Measurements from ENCODE around the gene CIBAR2.

The CIBAR2 gene

DNA sequence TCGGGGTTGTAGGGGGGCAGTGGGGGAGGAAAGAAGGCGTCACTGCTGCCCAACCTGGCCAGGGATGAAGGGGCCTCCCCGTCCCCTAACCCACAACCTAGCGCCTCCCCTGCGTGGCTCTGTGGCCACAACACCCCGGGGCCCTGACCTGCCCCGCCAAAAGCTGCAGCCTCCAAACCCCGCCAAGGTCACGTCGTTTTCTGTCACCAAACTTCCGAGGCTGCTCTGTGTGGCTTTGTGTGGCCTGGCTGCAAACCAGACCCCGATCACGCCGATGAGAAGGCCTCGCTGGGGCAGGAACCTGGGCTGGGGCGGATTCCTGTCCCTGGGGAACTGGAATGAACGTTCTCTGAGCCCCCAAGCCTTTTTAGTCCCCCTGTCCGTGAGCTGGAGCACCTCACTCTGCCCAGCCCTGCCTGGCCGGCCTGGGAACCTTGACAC lies 30.5 kb upstream of the CIBAR2 start:
- peak overlapping the region; percentile 15 for H2BK12ac ChIP-seq (ENCODE audit: low read length)
- H3K23ac ChIP-seq (ENCODE audit: low read length) = no peak overlapping the region
- H3K4me2 ChIP-seq (ENCODE audit: low read length) = no peak overlapping the region
- H2AK5ac ChIP-seq (ENCODE audit: low read length) = no peak overlapping the region
- no peak overlapping the region for H3K27ac ChIP-seq (ENCODE audit: low read depth, low read length)
- H3K27me3 ChIP-seq (ENCODE audit: insufficient read depth, low read length) = no peaks in the 10 kb centered on the region
- no peak overlapping the region for H4K8ac ChIP-seq (ENCODE audit: low read depth, low read length)
- H3K4ac ChIP-seq (ENCODE audit: low read depth, low read length) = no peak overlapping the region
- no peak overlapping the region for H2AFZ ChIP-seq (ENCODE audit: insufficient read depth, low read length, poor library complexity)
- H3K79me2 ChIP-seq (ENCODE audit: control insufficient read depth, insufficient read depth, low read length, poor library complexity) = no peaks in the 10 kb centered on the region
- H2BK120ac ChIP-seq (ENCODE audit: insufficient read depth, low read length, poor library complexity) = no peak overlapping the region
- H3K9me3 ChIP-seq (ENCODE audit: insufficient read depth, low read depth, low read length) = no peaks in the 10 kb centered on the region
- H4K12ac ChIP-seq (ENCODE audit: low read depth, low read length) = no peak overlapping the region
- no peaks in the 10 kb centered on the region for H3K36me3 ChIP-seq (ENCODE audit: control insufficient read depth in 1 of 2, insufficient read depth in 2 of 2, low read length in 2 of 2)
- WGBS (ENCODE audit: extremely low coverage, insufficient coverage, insufficient read length) = no CpG with 5 or more reads among the region's 19 CpGs
- H3K9ac ChIP-seq (ENCODE audit: low read length) = no peak overlapping the region
- no peak overlapping the region for H3K18ac ChIP-seq (ENCODE audit: low read length)
- peaks cover 25% of the 10 kb centered on the region in 2 experiments for H3K4me1 ChIP-seq (ENCODE audit: control insufficient read depth in 1 of 2, insufficient read depth in 2 of 2, low read length in 2 of 2)
- H2BK5ac ChIP-seq (ENCODE audit: low read depth, low read length, poor library complexity) = no peak overlapping the region
- peaks cover 11% of the 10 kb centered on the region for H3K79me1 ChIP-seq (ENCODE audit: low read length)
- H4K91ac ChIP-seq (ENCODE audit: low read depth, low read length) = peak overlapping the region; percentile 1
- no peak overlapping the region for H3K14ac ChIP-seq (ENCODE audit: low read length)
- no peak overlapping the region for H3K4me3 ChIP-seq (ENCODE audit: low read depth, low read length)
- DNase-seq = no peak

DNA sequence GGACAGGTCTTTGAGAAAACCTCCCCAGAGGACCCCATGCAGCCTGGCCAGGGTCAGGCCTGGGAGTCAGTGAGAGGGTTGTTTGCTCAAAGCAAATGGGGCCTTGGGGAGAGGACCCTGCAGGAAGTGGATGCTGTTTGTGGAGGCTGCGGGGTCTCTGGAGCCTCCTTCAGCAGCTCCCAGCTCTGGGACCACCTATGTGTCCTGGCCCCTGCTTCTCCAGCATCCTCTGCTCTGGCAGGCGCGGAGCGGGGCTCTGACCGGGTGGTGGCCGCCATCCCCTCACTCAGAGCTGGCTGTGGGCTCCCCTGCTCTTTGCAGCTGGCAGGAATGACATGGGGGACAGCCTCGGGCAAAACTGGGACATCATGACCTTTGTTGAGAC lies 29.8 kb upstream of the CIBAR2 start:
- Histone ChIP-seq H3K79me1 (ENCODE audit: low read length) (peaks cover 11% of the 10 kb centered on the region), H3K14ac (ENCODE audit: low read length) (no peak overlapping the region), H3K4me2 (ENCODE audit: low read length) (no peak overlapping the region), H2BK5ac (ENCODE audit: low read depth, low read length, poor library complexity) (no peak overlapping the region), H3K23ac (ENCODE audit: low read length) (no peak overlapping the region), H3K27ac (ENCODE audit: low read depth, low read length) (no peak overlapping the region), H3K4ac (ENCODE audit: low read depth, low read length) (no peak overlapping the region), H2BK120ac (ENCODE audit: insufficient read depth, low read length, poor library complexity) (no peak overlapping the region), H3K79me2 (ENCODE audit: control insufficient read depth, insufficient read depth, low read length, poor library complexity) (no peaks in the 10 kb centered on the region), H4K91ac (ENCODE audit: low read depth, low read length) (no peak overlapping the region), H3K36me3 (ENCODE audit: control insufficient read depth in 1 of 2, insufficient read depth in 2 of 2, low read length in 2 of 2) (no peaks in the 10 kb centered on the region), H3K9me3 (ENCODE audit: insufficient read depth, low read depth, low read length) (no peaks in the 10 kb centered on the region), H2AFZ (ENCODE audit: insufficient read depth, low read length, poor library complexity) (no peak overlapping the region), H3K9ac (ENCODE audit: low read length) (no peak overlapping the region), H4K8ac (ENCODE audit: low read depth, low read length) (no peak overlapping the region), H4K12ac (ENCODE audit: low read depth, low read length) (no peak overlapping the region), H2BK12ac (ENCODE audit: low read length) (no peak overlapping the region), H3K4me3 (ENCODE audit: low read depth, low read length) (no peak overlapping the region), H3K4me1 (ENCODE audit: control insufficient read depth in 1 of 2, insufficient read depth in 2 of 2, low read length in 2 of 2) (peaks cover 26% of the 10 kb centered on the region in 2 experiments), H3K27me3 (ENCODE audit: insufficient read depth, low read length) (no peaks in the 10 kb centered on the region), H3K18ac (ENCODE audit: low read length) (no peak overlapping the region), H2AK5ac (ENCODE audit: low read length) (no peak overlapping the region)
- WGBS (ENCODE audit: extremely low coverage, insufficient coverage, insufficient read length) = no CpG with 5 or more reads among the region's 7 CpGs
- no peak for DNase-seq

DNA sequence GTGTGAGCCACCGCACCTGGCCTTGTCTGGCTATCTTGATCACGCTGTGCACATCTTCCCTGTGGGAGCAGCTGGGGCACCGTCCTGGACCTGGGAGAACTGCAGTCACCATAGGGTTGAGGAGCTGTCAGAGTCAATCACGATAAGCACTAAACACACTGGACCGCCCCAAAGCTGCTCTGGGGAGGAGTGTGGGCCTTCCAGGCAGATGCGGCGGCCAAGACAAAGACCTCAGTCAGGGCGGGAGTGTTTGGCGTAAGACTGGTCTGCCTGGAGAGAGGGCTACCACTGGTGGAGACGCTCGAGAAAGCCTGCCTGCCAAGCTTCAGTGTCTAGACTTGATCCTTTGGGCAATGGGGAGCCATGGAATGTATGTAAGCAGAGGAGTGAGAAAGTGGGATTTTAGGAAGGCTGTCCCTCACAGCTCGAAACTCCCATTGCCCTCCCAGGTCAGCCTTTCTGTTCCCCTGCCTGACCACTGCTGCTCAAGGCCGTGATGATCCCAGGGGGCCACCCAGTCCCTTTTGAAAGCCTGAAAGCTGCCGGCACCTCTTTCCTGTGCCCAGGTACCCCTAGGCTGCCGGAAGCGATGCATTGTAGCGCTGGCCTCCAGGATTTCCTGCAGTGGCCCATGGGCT lies 29.3 kb upstream of the CIBAR2 start:
- Histone ChIP-seq H2AK5ac (ENCODE audit: low read length) (no peak overlapping the region), H2BK5ac (ENCODE audit: low read depth, low read length, poor library complexity) (no peak overlapping the region), H3K79me2 (ENCODE audit: control insufficient read depth, insufficient read depth, low read length, poor library complexity) (no peaks in the 10 kb centered on the region), H3K27me3 (ENCODE audit: insufficient read depth, low read length) (no peaks in the 10 kb centered on the region), H4K12ac (ENCODE audit: low read depth, low read length) (no peak overlapping the region), H3K14ac (ENCODE audit: low read length) (no peak overlapping the region), H3K4me1 (ENCODE audit: control insufficient read depth in 1 of 2, insufficient read depth in 2 of 2, low read length in 2 of 2) (peaks cover 23% of the 10 kb centered on the region in 2 experiments), H3K36me3 (ENCODE audit: control insufficient read depth in 1 of 2, insufficient read depth in 2 of 2, low read length in 2 of 2) (no peaks in the 10 kb centered on the region), H3K27ac (ENCODE audit: low read depth, low read length) (no peak overlapping the region), H3K23ac (ENCODE audit: low read length) (no peak overlapping the region), H2AFZ (ENCODE audit: insufficient read depth, low read length, poor library complexity) (no peak overlapping the region), H3K4ac (ENCODE audit: low read depth, low read length) (no peak overlapping the region), H4K91ac (ENCODE audit: low read depth, low read length) (no peak overlapping the region), H2BK120ac (ENCODE audit: insufficient read depth, low read length, poor library complexity) (no peak overlapping the region), H3K4me3 (ENCODE audit: low read depth, low read length) (no peak overlapping the region), H2BK12ac (ENCODE audit: low read length) (no peak overlapping the region), H4K8ac (ENCODE audit: low read depth, low read length) (no peak overlapping the region), H3K4me2 (ENCODE audit: low read length) (no peak overlapping the region), H3K9me3 (ENCODE audit: insufficient read depth, low read depth, low read length) (no peaks in the 10 kb centered on the region), H3K79me1 (ENCODE audit: low read length) (peaks cover 11% of the 10 kb centered on the region), H3K9ac (ENCODE audit: low read length) (no peak overlapping the region), H3K18ac (ENCODE audit: low read length) (no peak overlapping the region)
- DNase-seq = no peak
- no CpG with 5 or more reads among the region's 17 CpGs for WGBS (ENCODE audit: extremely low coverage, insufficient coverage, insufficient read length)

DNA sequence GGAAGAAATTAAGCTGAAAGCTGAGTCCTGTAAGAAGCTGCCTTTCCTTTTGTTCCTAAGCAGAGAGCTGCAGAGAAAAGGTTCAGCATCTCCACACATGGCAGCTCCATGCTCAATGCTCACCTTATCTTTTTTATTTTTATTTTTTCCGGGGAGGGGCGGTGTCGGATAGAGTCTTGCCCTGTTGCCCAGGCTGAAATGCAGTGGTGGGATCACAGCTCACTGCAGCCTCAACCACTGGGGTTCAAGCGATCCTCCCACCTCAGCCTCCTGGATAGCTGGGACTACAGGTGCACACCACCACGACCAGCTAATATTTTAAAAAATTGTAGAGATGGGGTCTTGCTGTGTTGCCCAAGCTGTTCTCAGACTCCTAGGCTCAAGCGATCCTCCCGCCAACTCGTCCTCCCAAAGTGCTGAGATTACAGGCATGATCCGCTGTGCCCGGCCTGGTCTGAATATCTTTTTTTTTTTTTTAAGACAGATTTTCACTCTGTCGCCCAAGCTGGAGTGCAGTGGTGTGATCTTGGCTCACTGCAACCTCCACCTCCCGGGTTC lies 28.3 kb upstream of the CIBAR2 start:
- H3K36me3 ChIP-seq (ENCODE audit: control insufficient read depth in 1 of 2, insufficient read depth in 2 of 2, low read length in 2 of 2) = no peaks in the 10 kb centered on the region
- H2AK5ac ChIP-seq (ENCODE audit: low read length) = no peak overlapping the region
- no peak overlapping the region for H3K27ac ChIP-seq (ENCODE audit: low read depth, low read length)
- no peak overlapping the region for H4K12ac ChIP-seq (ENCODE audit: low read depth, low read length)
- no peak overlapping the region for H3K14ac ChIP-seq (ENCODE audit: low read length)
- H3K79me1 ChIP-seq (ENCODE audit: low read length) = peaks cover 11% of the 10 kb centered on the region
- H3K4me3 ChIP-seq (ENCODE audit: low read depth, low read length) = no peak overlapping the region
- no peak overlapping the region for H4K91ac ChIP-seq (ENCODE audit: low read depth, low read length)
- H2BK120ac ChIP-seq (ENCODE audit: insufficient read depth, low read length, poor library complexity) = no peak overlapping the region
- no peak overlapping the region for H3K4me2 ChIP-seq (ENCODE audit: low read length)
- H2BK5ac ChIP-seq (ENCODE audit: low read depth, low read length, poor library complexity) = no peak overlapping the region
- no peak overlapping the region for H3K9ac ChIP-seq (ENCODE audit: low read length)
- no peak overlapping the region for H3K23ac ChIP-seq (ENCODE audit: low read length)
- no peak overlapping the region for H2AFZ ChIP-seq (ENCODE audit: insufficient read depth, low read length, poor library complexity)
- DNase-seq = no peak
- peaks cover 21 to 26% of the 10 kb centered on the region in 2 experiments for H3K4me1 ChIP-seq (ENCODE audit: control insufficient read depth in 1 of 2, insufficient read depth in 2 of 2, low read length in 2 of 2)
- no peaks in the 10 kb centered on the region for H3K27me3 ChIP-seq (ENCODE audit: insufficient read depth, low read length)
- H4K8ac ChIP-seq (ENCODE audit: low read depth, low read length) = no peak overlapping the region
- no peaks in the 10 kb centered on the region for H3K79me2 ChIP-seq (ENCODE audit: control insufficient read depth, insufficient read depth, low read length, poor library complexity)
- no peak overlapping the region for H3K4ac ChIP-seq (ENCODE audit: low read depth, low read length)
- no peaks in the 10 kb centered on the region for H3K9me3 ChIP-seq (ENCODE audit: insufficient read depth, low read depth, low read length)
- no peak overlapping the region for H3K18ac ChIP-seq (ENCODE audit: low read length)
- H2BK12ac ChIP-seq (ENCODE audit: low read length) = no peak overlapping the region
- no CpG with 5 or more reads among the region's 12 CpGs for WGBS (ENCODE audit: extremely low coverage, insufficient coverage, insufficient read length)

All from trophoblast cell (in vitro differentiated cells and primary cell).